ENCODE measurements around the gene TNS1.

Gene TNS1

DNA sequence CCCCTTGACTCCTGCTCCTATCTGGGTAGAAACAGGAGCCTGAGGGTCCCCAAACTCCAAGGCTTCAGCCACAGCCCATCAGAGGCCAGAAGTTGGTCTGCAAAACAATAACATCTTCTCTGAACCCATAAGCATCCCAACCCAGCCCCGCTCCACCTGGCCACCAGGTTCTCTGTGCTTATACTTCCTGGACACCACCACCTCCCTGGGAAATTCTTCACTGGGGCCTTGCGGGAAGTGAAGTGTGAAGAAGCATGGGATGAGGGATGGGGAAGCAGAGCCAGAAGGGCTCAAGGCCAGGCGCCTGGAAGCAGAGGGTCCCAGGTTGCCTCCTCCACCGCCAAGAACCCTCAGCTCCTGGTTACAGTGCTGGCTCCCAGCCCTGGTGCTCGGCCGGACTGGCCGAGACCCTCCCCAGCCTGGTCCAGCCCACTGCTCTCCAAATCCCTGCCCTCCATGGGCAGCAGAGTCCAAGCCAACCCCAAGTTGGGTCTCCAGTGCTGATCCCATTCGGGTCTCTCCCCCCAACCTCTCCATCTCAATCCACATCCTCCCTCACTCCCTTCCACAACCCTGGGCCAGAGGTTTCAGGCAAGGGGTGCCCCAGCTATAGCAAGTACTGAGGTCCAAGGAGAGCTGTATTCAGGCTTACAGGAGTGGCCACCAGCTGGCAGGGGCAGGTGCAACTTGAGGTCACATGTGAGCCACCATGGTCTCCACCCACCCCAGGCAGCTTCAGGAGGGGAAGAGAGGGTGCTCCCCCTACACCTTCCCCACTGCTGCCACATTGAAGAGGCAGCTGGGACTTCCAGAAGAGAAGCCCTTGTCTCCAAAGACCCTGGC is 60.7 kb downstream of the TNS1 start:
- no peak for DNase-seq

DNA sequence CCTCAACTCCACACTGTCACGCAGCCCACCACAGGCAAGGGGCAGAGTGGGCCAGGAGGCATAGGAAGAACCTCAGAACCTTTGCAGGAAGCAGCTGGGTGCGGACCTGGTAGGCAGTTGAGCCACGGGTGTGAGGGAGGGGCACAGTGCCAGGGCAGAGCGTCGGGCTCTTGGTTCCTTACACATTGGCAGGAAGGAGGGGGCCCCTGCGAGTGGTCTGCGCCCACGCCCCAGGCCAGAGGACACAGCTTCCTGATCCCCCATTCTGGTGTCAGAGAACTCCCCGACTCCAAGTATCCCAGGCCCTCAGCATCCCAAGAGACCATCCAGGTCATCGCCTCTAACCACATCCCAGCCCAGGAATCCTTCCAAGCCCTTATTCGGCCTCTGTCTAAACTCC is 61.5 kb downstream of the TNS1 start:
- DNase-seq, result no peak

DNA sequence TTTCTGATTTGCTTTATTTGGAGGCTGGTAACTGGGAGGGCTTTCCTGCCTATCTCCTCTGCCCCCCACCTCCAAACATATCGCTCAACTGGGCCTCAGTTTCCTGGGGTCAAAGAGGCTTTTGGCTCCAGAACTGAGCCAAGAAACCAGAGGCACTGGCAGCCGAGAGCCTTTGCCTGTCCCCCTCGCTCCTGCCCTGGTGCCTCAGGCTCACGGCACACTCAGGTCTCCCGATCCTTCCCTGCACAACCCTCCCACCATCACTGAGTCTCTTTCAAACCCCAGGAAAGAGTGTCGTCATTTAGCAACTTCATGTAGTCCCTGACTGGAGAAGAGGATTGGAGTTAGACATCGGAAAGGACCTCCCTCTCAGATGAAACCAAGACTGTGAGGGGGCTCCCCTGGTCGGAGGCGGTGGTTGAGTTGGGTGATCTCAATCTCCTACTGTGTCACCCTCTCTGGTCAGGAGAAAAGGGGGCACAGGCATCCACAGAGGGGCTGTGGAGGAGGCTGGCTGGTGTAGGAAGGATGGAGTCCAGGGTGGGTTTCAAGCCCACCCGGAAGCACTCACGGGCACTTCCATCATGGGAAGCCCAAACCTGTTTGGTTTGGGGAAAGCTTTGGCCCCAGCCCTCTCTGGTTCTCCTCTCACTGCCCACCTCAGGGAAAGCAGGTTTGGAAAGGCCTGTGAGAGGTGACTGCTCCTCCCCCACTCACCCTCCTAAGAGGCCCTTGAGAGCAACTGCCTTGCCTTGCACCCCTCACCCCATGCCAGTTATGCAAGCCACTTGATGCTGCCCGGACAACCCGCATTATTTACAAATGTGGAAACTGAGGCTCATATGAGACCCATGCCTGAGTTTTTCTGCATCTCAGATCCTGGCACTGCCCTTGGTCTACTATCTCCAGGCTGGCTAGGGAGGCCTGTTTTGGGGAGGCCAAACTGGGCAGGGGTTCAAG is 62.3 kb downstream of the TNS1 start:
- DNase-seq, result no peak

DNA sequence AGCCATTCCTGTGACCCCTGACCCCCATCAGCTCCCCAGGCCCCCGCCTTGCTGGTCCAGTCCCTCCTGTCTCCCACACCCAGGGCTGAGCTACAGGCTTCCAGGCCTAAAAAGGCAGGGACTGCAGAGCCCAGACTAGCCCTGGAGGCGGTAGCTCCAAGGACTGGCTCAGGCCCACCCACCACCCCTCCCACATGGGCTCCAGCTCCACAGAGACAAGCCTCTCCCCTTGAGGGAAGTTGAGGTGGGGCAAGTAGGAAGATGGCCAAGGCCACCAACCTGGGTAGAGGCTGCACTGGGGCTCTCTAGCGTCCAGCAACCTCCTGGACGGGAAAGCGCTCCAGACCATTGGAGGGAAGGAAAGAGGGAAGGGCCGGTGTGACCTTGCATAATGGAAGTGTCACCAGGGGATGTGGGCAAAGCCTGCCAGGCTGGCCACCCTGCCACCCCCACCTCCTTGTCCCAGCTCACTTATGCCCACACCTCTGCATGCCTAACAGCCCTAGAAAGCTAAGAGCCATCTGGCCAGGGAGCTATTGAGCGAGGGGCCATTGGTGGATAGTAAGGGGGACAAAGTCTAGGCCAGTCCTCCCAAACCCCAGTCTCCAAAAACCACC is 63.1 kb downstream of the TNS1 start:
- no peak for DNase-seq

DNA sequence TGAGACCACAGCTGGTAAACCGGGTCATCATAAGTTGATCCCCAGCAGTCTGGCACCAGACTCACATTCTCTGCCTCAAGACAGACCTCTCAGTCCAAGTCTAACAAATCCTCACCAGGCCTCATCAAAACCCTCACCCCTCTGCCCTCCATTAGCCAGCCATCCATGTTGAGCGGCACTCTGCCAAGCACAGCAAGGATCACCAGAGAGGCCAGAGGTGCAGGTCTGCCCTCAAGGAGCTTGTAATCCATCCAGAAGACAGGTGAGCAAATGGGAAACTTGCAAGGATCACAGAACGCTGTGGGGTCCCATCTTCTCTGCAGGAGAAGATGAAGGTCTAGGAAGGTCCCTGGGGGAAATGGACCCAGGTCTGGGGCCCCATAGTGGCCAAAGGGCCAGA is 63.6 kb downstream of the TNS1 start:
- DNase-seq, result no peak

DNA sequence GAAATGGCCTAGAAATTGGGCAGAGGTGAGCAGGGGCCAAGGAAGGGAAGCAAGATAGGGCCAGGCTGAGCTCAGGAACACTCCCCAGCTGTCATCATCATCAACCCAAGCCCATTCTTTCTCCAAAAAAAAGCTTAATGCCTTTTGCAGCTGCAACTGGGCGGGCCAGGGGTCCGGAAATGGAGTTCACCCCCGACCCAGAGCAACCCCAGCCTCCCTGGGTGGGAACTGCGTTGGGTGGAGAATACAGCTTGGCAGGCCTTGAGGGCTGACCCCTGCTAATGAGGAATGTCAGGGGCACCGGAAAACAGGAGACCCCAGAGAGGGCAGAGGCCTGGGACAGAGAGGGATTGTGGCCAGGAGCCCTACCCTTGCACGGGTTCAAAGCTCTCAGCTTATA is 64.8 kb downstream of the TNS1 start:
- DNase-seq, result no peak

DNA sequence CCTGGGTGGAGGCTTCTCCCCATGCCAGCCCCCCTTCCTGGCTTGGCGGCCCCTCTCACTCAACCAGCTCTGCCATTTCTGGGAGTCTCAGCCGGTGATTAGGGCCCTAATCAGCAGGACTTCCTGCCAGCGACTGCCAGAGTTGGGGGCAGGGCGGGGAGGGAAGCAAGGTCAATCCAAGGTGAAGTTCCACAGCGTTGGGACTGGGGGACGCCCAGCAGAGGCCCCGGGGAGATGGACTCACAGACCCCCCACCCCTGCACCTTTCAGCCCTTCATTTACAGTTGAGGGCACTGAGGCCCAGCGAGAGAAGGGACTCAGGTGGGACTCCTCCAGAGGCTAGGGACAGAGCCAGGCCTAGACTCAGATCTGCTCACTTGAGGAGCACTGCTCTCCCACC is 65.3 kb downstream of the TNS1 start:
- no peak for DNase-seq

DNA sequence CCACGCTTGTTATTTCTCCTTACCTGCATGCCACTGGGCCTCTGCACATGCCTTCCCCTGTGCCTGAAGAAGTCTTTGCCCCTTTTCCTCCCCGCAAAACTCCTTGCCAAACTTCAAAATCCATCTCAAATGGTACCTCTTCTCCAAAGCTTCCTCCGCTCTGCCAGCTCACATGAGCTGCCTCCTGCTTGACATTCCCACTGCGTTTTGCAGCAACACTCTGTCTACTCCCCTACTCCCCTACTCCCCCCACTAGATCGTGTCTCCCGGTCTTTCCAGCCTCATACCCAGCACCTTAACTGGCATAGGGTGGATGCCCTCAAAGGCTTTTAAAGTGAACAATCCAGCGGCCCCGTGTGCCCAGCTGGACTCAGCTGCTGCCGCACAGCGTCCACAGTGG is 65.8 kb downstream of the TNS1 start:
- no peak for DNase-seq

DNA sequence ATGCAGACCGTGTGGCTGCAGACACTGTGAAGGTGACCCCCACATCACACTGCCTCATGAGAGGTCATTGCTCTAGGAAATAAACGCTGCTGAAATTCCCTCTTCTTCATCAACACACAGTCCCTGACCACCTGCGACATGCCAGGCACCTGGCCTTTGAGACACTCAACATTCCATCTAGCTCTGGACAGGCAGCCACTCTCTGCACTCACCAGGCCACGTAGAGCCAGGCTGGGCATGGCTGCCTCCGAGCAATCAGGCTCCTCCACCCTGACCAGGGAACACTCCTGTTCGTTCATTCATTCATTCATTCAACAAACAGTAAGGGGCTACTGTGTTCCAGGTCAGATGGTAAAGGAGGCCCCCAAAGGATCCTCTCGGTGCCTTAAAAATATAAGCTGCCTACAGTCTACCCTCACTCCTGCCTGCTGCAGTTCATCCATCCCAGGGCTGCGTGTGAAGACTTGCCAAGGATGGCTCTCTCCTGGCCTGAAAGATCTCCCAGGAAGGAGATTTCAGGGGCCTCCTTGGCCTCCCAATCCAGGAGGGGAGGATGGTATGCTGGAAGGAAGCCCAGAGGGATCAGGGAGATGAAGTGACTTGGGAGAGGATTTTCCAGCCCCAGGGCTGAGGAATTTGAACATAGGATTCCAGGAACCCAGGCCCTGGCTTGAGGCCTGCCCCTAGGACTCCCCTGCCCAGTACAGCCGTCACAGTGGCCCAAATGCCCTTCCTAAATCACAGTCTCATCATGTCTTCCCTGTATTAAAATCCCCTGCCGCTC is 66.7 kb downstream of the TNS1 start:
- no peak for DNase-seq

DNA sequence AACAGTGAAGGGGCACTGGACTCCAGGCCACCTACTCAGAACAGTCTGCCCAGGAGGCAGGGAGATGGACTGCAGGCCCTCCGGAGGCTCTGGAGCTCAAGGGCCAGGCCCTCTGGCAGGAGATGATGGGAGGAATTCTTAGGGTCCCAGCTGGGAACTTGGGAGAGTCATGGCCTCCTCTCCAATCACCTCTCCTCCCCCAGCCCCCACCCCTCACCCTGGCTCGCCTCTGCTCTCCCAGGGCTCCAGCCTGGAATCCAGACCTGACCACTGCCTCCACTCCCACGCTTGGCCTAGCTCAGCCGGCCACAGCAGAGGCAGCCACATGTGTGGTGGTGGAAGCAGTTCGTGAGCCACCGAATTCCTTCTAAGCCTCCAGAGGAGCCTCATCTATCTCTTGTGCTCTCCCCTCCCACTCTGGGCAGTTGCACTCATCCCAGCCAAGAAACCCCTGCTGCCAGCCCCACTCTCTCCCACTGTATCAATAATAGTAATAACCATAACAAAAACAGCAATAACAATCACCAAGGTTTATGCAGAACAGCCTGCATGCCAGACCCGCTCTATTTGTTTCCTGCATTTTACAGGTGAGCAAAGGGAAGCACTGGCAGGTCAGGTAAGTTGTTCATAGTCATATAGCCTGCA is 67.4 kb downstream of the TNS1 start:
- no peak for DNase-seq

DNA sequence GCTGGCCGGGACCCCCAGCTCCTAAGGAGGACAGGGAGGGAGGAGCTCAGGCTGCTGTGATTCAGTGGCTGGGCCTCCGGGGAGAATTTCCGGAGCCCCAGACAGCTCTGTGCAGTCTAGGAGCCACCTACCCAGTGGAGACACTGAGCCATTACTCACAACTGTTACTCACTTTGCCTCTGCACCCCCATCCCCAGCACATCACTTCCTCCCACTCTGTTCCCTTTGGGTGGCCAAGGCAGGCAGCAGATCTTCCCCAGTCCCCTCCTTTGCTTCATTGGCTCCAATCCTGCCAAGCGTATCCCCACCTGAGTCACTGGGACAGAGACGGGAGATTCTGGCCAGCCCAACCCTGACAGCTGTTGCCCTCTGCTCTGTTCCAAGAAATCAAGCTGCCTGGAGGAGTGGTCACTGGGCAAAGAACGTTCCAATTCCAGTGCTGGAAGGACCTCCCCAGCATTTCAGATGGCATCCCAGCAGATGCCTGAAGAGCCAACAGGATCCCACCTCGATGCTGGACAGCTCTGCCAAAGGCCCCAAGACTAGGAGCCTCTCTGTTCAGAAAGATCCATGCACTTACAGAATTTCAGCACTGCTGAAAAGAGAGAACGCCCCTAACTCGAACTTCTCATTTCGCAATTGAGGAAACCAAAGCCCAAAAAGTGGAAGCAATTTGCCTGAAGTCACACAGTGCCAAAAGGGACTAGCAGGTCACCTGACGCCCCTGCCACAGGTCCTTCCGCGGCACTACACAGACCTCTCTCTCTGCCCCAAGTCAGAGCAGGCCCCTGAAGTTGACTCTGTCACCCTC is 68.3 kb downstream of the TNS1 start:
- peak; percentile 31 for DNase-seq

DNA sequence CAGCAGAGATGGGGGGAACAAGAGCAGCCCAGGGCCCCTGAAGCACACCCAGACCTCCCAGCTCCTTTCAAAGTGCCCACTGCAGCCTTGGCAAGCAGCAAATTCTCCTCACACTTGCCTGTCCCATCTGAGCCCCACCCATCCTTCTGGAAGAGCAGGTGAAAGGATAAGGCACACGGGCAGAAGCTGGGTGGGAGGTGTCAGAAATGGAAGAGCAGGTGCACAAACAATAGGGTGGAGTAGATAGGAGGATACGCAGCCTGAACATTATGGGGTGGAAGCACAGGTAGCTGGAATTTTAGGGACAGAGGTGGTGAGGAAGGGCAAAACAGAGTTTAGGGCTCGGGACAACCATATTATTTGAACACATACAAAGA is 69.2 kb downstream of the TNS1 start:
- no peak for DNase-seq

DNA sequence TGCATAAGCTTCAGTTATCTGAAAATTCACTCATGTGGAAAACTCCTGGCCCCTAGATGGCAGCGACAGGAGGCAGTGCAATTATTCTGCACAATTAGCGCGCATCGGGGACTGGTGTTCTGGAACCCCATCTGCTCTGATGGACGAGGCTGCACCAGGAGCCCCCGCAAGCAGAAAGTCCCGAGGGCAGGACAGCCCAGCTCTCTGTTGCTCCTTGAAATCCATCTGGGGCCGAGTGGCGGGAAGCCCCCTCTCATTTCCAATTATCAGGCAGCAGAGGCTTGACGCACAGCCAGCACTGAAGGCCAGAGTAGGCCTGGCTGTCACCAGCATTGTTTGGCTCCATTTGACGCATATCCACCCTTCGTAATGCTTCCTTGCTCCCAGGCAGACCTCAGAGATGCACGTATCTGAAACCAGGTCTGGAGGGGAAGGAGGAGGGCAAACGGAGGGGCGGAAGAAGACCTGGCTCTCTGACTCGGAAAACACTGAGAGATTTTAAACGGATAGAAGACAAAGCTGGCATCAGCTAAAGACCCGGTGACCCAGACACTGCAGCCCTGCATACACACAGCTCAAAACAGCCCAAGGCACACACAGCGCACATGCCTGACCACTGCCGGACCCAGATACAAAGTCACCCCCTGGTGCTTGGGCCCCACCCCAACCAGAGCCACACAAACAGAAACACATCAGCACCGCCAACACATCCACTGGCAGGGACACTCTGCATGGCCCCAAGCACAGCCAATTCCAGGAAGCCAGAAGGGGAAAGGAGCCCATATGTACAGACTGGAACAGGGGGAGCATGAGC is 69.8 kb downstream of the TNS1 start:
- DNase-seq, result peak; percentile 99

DNA sequence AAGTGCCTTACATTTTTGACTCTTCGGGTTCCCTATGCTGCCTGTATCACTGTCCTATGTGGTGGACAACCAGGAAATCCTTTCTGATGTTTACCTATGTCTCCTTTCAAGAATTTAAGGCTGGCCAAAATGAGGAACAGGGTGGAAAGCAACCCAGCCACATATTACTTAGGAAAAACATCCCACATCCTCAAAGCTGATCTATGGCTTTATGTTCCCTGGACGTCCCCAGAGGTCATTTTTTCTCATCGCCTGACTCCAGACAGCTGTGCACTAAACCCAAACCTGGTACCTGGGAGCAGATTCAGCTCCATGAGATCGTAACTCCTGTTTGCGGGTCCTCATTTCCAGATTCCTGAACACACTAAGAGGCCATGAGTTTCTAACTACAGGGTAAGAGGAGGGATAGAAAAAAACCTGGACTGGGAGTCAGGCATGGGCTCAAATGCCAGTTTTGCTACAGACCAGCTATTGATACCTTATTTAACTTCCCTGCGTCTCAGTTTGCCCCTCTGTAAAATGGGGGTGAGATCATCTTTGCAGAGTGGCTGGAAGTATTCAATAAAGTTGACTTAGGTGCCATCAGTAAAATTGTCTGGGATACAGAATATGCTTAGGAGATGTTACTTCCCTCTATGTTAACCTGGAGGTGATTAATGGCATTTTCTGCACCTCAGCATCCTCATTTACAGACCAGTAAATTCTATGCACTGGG is 70.8 kb downstream of the TNS1 start:
- DNase-seq, result no peak

DNA sequence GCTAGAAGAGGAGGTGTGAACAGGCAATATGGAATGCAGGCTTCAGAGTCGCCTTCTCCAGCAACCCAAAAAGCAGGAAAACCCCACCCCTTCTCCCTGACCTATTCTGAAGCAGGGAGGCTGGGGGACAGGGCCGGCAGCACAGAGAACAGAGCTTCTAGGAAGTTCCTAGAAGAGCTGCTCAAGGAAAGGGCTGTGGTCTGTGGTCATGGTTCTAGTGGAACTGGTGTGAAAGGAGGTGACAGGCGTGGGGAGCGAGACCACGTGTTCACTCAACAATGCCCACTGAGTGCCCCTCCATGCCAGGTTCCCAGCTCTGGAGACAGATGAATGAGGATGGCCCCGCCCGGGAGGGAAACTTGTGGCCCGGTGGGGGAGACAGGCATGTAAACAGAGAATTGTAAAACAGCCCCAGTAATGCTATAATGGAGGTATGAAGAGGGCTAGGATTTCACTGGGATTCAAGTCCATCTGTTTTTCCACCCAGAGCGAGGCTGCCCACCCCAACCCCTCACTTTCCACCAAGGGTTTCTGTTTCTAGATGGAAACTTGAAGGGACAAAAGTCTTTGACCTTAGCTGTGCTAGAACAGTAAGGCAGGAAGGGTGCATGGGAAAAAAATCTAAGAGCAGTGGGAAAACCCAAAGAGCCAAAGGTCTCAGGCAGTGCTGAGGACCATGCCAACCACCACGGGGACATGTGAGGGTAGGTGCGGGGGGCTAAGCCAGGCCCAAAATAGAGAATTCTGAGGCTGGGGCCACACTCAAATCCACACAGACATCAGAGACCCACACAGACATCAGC is 71.8 kb downstream of the TNS1 start:
- no peak for DNase-seq

DNA sequence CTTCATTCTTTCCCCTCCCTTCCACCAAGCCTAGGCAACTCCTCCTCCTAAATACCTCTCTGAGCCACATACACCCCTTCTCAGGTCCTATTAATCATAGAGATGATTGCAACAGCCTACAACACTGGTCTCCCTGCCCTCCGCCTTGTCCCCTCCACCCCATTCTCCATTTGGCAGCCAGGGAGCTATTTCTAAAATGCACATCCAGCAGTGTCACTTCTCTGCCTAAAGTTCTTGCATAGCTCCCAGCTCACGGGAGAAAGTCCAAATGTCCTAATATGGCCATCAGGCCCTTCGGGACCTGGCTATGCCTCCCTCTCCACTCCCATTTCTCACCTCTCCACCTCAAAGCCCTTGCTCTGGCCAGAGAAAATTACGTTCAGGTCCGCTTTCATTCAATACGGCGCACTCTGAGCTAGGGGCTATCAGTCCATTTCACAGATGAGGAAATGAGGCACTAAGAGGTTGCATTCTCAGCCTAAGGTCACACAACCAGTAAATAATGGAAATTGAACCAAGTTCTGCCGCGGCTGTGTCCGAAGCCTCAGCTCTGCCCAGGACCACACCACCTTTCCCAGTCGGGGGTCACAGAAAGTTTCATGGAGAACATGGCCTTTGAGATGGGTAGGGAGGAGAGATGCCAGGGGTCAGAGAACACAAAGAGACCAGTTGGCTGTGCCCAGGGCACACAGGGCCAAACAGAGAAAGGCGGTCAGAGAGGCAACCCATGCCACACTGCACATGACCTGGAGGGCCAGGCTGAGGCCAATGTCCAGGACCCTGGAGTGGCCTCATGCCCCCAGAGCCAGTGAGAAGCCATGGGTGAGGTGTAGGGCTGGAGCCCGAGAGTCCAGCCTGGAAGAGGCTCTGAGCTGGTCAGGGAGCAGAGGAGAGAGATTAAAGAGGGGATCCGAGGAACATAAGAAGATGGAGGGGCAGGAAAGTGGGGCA is 72.8 kb downstream of the TNS1 start:
- DNase-seq, result no peak

DNA sequence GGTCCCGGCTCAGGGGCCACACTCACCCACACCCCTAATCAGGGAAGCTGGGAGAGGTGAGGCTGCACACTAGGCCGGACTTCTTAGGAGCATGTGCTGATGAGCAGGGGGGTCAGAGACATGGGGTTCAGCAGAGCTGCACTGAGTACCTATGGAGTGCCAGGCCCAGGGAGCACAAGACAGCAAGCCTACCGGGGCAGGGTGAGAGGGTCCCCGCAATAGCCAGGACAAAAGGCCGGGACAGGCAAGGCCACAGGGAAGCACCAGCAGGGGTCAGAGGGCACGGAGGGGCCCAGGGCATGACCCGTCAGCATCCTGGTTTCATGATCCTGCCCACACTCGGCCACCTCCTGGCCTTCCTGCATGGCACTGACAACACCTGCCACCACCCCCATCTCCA is 73.5 kb downstream of the TNS1 start:
- no peak for DNase-seq

Measured in NCI-H1694 treated with DMSO at 0.1 percent for 48 hours (cell line).